NCI-H1417 (cell line): ENCODE results near the gene GLTP.
"Not testable (repeated sequence)": the region's sequence is repeated elsewhere in the genome, so short reads cannot be mapped to it uniquely, and the experiment has no call there.

ENCODE experiments used
- DNase-seq, 3 experiments: peaks; one replicate each; lab custom pipeline; 2025; lab: John Stamatoyannopoulos, UW

GLTP gene

GRCh38 chr12:109902891-109903418 lies 22.6 kb upstream of the GLTP start:
- no peak for DNase-seq

- peak in 2 of 3 experiments; percentile 62 to 71 for DNase-seq
Measured at GRCh38 chr12:109900752-109901580, 20.6 kb upstream of the GLTP start.

GRCh38 chr12:109899783-109900751 lies 19.7 kb upstream of the GLTP start, which contains the start of gene TCHP:
Gene TCHP (plus strand): TSS chr12:109900274. CDS start chr12:109903027, 2,753 bp downstream.
- peak; percentile 90 to 94 (median 93) for DNase-seq

- not testable (repeated sequence) for DNase-seq
Measured at GRCh38 chr12:109899345-109899744, 19.0 kb upstream of the GLTP start.

GRCh38 chr12:109897029-109897428 lies 16.7 kb upstream of the GLTP start:
- DNase-seq = no peak

- no peak for DNase-seq
Measured at GRCh38 chr12:109896188-109896587, 15.8 kb upstream of the GLTP start.

- no peak for DNase-seq
Measured at GRCh38 chr12:109894939-109895338, 14.6 kb upstream of the GLTP start.

- no peak for DNase-seq
Measured at GRCh38 chr12:109893261-109893995, 13.1 kb upstream of the GLTP start.

- DNase-seq = no peak
Measured at GRCh38 chr12:109892748-109893147, 12.4 kb upstream of the GLTP start.

- DNase-seq = no peak
Measured at GRCh38 chr12:109892165-109892715, 11.9 kb upstream of the GLTP start.

GRCh38 chr12:109891731-109892130 lies 11.4 kb upstream of the GLTP start:
- DNase-seq = not testable (repeated sequence)

GRCh38 chr12:109890620-109891170 lies 10.4 kb upstream of the GLTP start:
- DNase-seq = peak in 1 of 3 experiments; percentile 17

- DNase-seq = no peak
Measured at GRCh38 chr12:109888179-109889020, 8.1 kb upstream of the GLTP start.

GRCh38 chr12:109885616-109886015 lies 5.3 kb upstream of the GLTP start:
- no peak for DNase-seq

GRCh38 chr12:109883461-109883860 lies 3.1 kb upstream of the GLTP start:
- no peak for DNase-seq

- DNase-seq = no peak
Measured at GRCh38 chr12:109881752-109882151, 1.4 kb upstream of the GLTP start.

GRCh38 chr12:109880938-109881337 lies 597 bp upstream of the GLTP start:
- DNase-seq = peak in 1 of 3 experiments; percentile 63

- peak in 1 of 3 experiments; percentile 60 for DNase-seq
Measured at GRCh38 chr12:109879351-109880042, 844 bp downstream of the GLTP start.

GRCh38 chr12:109878749-109879148 lies 1.6 kb downstream of the GLTP start:
- DNase-seq = no peak
